GM19372 (cell line): ENCODE measurements around the gene TAF1L.
A peak's percentile ranks its signal among the peaks of the same experiment; 100 is the strongest.
"Not testable (repeated sequence)": the region's sequence is repeated elsewhere in the genome, so short reads cannot be mapped to it uniquely, and the experiment has no call there.

ENCODE experiments used
- ATAC-seq: cut with Tn5 transposase; IDR thresholded peaks from one replicate; pipeline ENCODE4 v1.9.1; 2021; ENCODE audit warnings: mild to moderate bottlenecking, low read depth, moderate library complexity; ENCODE audit not compliant: unreplicated experiment

TAF1L gene, protein sequence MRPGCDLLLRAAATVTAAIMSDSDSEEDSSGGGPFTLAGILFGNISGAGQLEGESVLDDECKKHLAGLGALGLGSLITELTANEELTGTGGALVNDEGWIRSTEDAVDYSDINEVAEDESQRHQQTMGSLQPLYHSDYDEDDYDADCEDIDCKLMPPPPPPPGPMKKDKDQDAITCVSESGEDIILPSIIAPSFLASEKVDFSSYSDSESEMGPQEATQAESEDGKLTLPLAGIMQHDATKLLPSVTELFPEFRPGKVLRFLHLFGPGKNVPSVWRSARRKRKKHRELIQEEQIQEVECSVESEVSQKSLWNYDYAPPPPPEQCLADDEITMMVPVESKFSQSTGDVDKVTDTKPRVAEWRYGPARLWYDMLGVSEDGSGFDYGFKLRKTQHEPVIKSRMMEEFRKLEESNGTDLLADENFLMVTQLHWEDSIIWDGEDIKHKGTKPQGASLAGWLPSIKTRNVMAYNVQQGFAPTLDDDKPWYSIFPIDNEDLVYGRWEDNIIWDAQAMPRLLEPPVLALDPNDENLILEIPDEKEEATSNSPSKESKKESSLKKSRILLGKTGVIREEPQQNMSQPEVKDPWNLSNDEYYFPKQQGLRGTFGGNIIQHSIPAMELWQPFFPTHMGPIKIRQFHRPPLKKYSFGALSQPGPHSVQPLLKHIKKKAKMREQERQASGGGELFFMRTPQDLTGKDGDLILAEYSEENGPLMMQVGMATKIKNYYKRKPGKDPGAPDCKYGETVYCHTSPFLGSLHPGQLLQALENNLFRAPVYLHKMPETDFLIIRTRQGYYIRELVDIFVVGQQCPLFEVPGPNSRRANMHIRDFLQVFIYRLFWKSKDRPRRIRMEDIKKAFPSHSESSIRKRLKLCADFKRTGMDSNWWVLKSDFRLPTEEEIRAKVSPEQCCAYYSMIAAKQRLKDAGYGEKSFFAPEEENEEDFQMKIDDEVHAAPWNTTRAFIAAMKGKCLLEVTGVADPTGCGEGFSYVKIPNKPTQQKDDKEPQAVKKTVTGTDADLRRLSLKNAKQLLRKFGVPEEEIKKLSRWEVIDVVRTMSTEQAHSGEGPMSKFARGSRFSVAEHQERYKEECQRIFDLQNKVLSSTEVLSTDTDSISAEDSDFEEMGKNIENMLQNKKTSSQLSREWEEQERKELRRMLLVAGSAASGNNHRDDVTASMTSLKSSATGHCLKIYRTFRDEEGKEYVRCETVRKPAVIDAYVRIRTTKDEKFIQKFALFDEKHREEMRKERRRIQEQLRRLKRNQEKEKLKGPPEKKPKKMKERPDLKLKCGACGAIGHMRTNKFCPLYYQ (N-terminal part only)

GRCh38 chr9:32635362-32635761 is at the start of gene TAF1L:
TAF1L (minus strand) TSS chr9:32635669; CDS start chr9:32635579, 90 bp downstream.
- no peak for ATAC-seq

DNA sequence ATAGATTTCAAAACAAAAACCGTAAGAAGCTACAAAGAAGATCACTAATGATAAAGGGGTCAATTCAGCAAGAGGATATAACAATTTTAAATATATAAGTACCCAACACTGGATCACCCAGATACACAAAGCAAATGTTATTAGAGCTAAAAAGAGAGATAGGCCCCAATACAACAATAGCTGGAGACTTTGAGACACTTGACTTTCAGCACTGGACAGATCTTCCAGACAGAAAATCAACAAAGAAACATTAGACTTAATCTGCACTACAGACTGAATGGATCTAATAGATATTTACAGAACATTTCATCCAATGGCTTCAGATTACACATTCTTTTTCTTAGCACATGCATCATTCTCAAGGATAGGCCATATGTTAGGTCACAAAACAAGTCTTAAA is 46.3 kb upstream of the TAF1L start:
- ATAC-seq: no peak

GRCh38 chr9:32677931-32678330 is 42.5 kb upstream of the TAF1L start:
- ATAC-seq: no peak

DNA sequence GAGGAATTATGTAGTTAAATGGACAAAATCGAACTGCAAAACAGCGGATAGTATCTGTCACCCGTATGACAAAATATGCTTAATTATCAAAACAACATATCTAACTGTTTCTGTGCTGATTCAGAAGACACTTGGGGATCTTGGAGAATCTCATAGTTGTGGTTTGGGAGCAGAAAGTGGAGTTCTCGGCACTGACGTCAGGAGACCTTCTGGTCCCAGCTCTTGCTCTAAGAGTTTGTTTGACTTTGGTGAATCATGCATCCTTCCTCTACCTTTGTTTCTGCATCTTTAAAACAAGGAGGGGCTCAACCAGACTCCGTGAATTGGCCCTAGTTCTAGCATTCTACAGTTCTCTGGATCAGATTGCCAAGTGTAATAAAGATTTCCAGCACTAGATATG is 37.0 kb upstream of the TAF1L start:
- ATAC-seq: no peak

GRCh38 chr9:32671333-32671732 is 35.9 kb upstream of the TAF1L start:
- ATAC-seq: no peak

GRCh38 chr9:32665101-32665500 is 29.6 kb upstream of the TAF1L start:
- ATAC-seq: no peak

- ATAC-seq: no peak
Measured at GRCh38 chr9:32663741-32664140, 28.3 kb upstream of the TAF1L start.

GRCh38 chr9:32647671-32648070 is 12.2 kb upstream of the TAF1L start:
- ATAC-seq: no peak

DNA sequence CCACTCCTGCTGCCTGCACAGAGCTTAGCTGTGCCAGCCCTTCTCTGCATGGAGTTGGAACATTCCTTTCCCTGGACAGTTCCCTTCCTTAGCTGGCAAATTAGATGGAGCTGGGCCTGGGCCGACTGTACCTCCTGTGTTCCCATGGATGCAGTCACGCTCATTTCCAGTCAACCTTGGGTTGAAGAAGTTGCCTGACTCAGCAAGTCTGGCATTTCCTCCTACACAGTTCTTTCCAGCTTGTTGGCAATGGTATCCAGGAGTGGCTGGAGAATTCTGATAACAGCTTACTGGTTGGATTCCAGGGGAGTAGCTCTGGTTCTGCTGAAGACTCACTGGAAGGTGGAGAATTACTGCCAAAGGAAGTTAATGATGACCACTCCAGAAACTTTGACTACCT is 9.2 kb upstream of the TAF1L start:
- no peak for ATAC-seq

GRCh38 chr9:32633151-32633550 is 2.3 kb downstream of the TAF1L start:
- ATAC-seq: not testable (repeated sequence)

DNA sequence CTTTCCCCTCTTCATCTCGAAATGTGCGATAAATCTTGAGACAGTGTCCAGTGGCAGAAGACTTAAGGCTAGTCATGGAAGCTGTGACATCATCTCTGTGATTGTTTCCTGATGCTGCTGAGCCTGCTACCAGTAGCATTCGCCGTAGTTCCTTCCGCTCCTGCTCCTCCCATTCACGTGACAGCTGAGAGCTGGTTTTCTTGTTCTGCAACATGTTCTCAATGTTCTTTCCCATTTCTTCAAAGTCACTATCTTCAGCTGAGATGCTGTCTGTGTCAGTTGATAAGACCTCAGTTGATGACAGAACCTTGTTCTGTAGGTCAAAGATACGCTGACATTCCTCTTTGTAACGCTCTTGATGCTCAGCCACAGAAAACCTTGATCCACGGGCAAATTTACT is 3.5 kb downstream of the TAF1L start:
- no peak for ATAC-seq

- ATAC-seq: no peak
Measured at GRCh38 chr9:32627394-32627954, 8.0 kb downstream of the TAF1L start.

DNA sequence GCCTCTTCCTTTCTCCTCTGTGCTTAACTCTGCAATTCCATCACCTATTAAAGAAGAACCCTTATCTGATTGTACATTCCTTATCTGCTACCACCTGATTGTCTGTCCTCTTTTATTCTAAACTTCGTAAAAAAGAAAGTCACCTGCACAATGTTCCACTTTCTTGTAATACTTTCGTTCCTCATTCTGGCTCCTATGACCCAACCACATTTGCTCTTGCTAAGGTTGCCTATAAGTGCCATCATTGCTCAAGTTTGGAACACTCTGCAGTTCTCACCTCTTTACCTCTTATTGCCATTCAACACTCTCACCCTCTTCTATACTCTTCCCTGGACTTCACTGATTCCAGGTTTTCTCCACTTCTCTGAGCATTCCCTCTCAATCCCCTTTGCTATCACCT is 10.1 kb downstream of the TAF1L start:
- ATAC-seq: no peak

GRCh38 chr9:32622948-32623347 is 12.5 kb downstream of the TAF1L start:
- ATAC-seq: no peak

GRCh38 chr9:32618261-32618660 is 17.2 kb downstream of the TAF1L start:
- ATAC-seq: no peak

- no peak for ATAC-seq
Measured at GRCh38 chr9:32606811-32607210, 28.7 kb downstream of the TAF1L start.

DNA sequence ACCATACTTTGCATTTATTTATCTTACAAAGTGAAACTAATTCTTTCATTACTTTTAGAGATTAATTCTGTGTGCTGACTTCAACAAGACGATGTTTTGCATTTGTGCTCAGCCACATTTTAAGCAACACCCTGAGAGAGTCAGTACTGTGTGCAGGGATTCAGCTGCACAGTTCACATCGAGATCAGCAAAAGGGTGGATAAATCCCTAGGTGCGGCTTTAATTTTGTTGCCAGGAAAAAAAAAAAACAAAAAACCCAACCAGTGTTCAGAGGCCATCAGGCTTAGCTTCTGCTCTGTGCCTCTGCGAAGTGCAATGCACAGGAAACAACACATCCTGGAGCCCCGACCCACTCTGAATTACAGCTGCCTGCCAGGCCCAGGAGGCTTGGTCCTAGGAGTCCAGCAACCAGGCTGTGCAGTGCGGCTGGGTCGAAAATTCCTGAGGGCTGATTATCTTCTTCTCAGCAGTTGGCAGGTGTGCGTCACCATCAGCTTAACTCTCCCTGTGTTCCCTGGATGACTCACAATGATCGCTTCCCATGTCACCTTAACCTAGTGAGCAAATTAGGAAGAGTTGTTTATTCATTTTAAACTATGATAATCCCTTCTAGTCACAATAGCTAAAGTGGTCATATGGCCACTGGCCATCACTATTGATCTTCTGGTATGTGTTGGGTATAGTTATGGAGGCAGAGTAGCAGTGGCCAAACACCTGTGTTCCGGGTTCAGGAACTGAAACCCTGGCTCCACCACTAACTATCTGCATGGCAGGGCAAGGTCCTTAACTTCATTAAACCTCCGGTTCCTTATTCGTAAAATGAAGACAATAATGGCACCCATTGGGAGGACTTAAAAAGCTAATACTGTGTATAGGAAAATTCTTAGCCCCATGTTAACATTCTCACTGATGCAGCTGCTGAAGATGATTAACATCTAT is 31.3 kb downstream of the TAF1L start:
- ATAC-seq: peak; percentile 78

DNA sequence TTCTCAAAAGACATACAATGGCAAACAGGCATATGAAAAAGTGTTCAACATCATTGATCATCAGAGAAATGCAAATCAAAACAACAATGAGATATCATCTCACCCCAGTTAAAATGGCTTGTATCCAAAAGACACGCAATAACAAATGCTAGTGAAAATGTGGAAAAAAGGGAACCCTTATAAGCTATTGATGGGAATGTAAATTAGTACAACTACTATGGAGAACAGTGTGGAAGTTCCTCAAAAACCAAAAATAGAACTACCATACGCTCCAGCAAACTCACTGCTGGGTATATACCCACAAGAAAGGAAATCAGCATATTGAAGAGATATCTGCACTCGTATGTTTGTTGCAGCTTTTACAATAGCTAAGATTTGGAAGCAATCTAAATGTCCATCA is 36.4 kb downstream of the TAF1L start:
- ATAC-seq: not testable (repeated sequence)

DNA sequence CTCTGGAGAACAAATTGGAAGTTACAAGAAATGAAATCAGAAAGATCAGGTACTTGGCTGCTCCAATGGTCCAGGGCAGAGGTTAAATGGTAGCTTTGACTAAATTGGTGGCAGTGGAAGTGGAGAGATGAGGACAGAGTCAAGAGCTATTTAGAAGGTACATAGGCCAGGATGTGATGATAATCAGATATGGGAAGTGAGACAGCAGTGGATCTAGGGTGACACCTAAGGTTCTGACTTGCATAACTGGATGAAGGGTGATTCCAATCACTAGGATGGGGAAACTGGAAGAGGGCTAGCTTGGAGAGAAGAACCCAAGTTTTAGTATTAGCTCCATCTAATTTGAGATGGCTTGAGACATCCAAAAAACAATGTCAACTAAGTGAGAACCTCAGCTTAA is 38.5 kb downstream of the TAF1L start:
- no peak for ATAC-seq
